Stimulated activated CD4-positive, alpha-beta T cell treated with anti-CD3 and anti-CD28 coated beads, Interleukin-2, amount 100 ng/mL, for 24 hours (primary cell): Measurements from ENCODE around the gene DIABLO.
"Not testable (repeated sequence)": the region's sequence is repeated elsewhere in the genome, so short reads cannot be mapped to it uniquely, and the experiment has no call there.

Experiments used
- DNase-seq, 2 donors: peaks; one replicate each; pipeline ENCODE4 v3.0.0-alpha.2; 2020

The DIABLO gene

DNA sequence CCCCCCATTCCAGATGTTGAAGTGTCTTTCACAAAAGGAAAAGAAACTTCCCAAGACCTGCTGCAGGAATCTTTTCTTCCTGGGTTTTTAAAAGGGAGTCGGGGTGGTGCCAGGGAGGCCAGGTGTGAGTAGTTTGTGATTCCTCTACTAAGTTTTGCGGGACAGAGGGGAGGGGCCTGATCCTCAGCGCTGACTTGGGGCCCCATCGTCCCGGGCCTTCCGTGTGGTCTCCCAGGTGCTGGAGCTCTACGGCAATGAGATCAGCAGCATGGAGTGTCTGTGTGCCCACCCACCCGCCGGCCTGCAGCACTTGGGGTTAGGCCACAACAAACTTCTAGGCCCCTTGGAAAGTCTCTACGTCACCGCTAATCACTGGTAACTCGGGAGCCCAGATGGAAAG lies 38.4 kb downstream of the DIABLO start:
- DNase-seq: no peak

GRCh38 chr12:122185494-122186082 lies 40.3 kb downstream of the DIABLO start:
- DNase-seq: no peak

GRCh38 chr12:122185079-122185478 lies 40.8 kb downstream of the DIABLO start:
- no peak for DNase-seq

- no peak for DNase-seq
Observed at GRCh38 chr12:122184517-122184916, 41.3 kb downstream of the DIABLO start.

GRCh38 chr12:122183588-122183940 lies 42.3 kb downstream of the DIABLO start:
- no peak for DNase-seq

- peak; percentile 42 to 46 for DNase-seq
Observed at GRCh38 chr12:122182887-122183587, 42.8 kb downstream of the DIABLO start, which contains the start of gene LRRC43. Gene LRRC43, plus strand, starts transcription at chr12:122183123. Its CDS starts 22 bp downstream, at chr12:122183145.

- DNase-seq: not testable (repeated sequence)
Observed at GRCh38 chr12:122176473-122176872, 49.4 kb downstream of the DIABLO start.

GRCh38 chr12:122174155-122174845 lies 51.6 kb downstream of the DIABLO start, which contains the start of gene IL31:
Gene IL31, minus strand, starts transcription at chr12:122174221. Its CDS starts 49 bp downstream, at chr12:122174172.
- peak in 1 of 2 donors; percentile 20 for DNase-seq

DNA sequence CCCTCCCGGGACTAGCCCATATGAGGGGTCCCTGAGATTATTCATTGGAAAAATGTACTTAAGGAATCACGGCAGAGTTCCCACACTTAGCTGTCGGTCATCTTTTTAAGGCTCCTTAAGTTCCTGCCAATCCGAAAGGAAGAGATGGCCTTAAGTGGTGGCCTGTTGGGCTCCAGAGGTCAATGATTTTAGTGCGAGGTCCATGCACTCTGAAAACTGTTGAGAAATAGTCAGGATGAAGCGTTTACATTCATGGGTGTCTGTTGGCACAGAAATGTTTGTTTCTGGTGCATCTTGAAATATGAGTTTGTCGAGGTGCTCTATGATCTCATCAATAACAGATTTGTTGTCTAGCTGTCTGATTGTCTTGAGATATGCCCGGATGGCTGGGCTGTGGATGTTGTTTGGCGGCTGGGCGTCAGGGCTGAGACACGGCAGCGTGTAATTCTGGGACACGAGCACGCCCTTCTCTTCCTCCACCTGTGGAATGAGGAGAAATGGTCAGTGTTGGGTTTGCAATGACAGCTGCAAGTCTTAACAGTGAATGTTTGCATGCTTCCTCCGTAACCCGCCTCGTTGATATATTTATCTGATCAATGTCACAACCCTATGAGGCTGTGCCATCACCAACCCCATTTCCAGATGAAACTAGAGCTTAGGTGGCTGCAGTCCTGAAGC lies 53.5 kb downstream of the DIABLO start:
- no peak for DNase-seq

GRCh38 chr12:122171399-122171798 lies 54.5 kb downstream of the DIABLO start:
- DNase-seq: no peak

- DNase-seq: no peak
Observed at GRCh38 chr12:122168492-122168891, 57.4 kb downstream of the DIABLO start.

GRCh38 chr12:122167356-122167925 lies 58.4 kb downstream of the DIABLO start:
- DNase-seq: no peak

GRCh38 chr12:122166422-122167349 lies 59.2 kb downstream of the DIABLO start:
- DNase-seq: peak; percentile 51 to 61

GRCh38 chr12:122162976-122163375 lies 62.9 kb downstream of the DIABLO start:
- no peak for DNase-seq

GRCh38 chr12:122161682-122162081 lies 64.2 kb downstream of the DIABLO start:
- no peak for DNase-seq

DNA sequence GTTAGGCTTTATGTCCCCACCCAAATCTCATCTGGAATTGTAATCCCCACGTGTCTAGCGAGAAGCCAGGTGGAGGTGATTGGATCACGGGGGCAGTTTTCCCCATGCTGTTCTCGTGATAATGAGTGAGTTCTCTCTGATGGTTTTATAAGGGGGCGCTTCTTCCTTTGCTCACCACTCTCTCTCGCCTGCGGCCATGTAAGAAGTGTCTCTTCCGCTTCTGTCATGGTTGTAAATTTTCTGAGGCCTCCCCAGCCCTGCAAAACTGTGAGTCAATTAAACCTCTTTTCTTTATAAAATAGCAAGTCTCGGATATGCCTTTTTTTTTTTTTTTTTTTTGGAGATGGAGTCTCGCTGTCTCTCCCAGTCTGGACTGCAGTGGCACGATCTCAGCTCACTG lies 65.1 kb downstream of the DIABLO start:
- no peak for DNase-seq

DNA sequence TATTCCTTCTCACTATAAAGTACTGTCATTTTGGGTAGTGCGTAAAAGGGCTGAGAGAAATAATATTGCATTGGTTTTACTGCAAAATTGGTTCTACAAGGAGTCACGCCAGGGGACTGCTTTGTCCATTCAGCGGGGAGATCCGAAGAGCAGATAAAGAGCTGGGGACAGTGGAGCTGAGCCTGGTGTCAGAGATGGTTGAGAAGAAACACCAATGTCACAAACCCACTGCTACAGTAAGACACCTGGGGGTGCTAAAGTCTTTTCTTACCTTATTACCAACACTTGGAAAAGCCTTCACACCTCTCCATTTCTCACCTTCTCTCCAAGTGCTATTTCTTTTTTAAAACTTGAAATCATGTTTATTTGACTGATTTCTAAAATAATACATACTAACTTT lies 66.0 kb downstream of the DIABLO start:
- no peak for DNase-seq

- DNase-seq: no peak
Observed at GRCh38 chr12:122158700-122159285, 67.1 kb downstream of the DIABLO start.
